GM23338 (cell line): Measurements from ENCODE around the gene PRELID3B. TPM values are rescaled to one million over a fixed set of nuclear protein-coding genes. Genes with fewer than 3 reads are reported as not detected.

ENCODE experiments used
- ATAC-seq: fragments of 200-7000 bp; cut with Tn5 transposase; 3 replicates; pipeline ENCODE4 v1.9.1; 2020
- DNase-seq: peaks from one replicate; pipeline ENCODE4 v3.0.0-alpha.2; 2015; ENCODE audit warnings: low spot score
- H2AFZ ChIP-seq: fragments of 200-600 bp; sonication (generic); 2 replicates; pipeline ENCODE4 v1.8.0; 2016; ENCODE audit warnings: antibody characterized with exemption, mild to moderate bottlenecking, moderate library complexity
- H3F3A ChIP-seq: fragments of 200-600 bp; sonication (generic); replicated peaks from 2 replicates; pipeline ENCODE4 v1.8.0; 2017; ENCODE audit warnings: antibody characterized with exemption, mixed run types, low read depth
- H3K27ac ChIP-seq: fragments of 200-600 bp; sonication (generic); 2 replicates; pipeline ENCODE4 v1.6.1; 2016; ENCODE audit warnings: low read depth
- H3K27me3 ChIP-seq: fragments of 200-600 bp; sonication (generic); 2 replicates; pipeline ENCODE4 v1.8.0; 2016; ENCODE audit warnings: mild to moderate bottlenecking, mixed run types, moderate library complexity; ENCODE audit not compliant: insufficient read depth
- H3K36me3 ChIP-seq: fragments of 200-600 bp; sonication (generic); 2 replicates; pipeline ENCODE4 v1.8.0; 2016; ENCODE audit warnings: mild to moderate bottlenecking; ENCODE audit not compliant: insufficient read depth
- H3K4me1 ChIP-seq: fragments of 200-600 bp; sonication (generic); 2 replicates; pipeline ENCODE4 v1.8.0; 2016; ENCODE audit warnings: mild to moderate bottlenecking, moderate library complexity; ENCODE audit not compliant: insufficient read depth
- H3K4me2 ChIP-seq: fragments of 200-600 bp; sonication (generic); 2 replicates; pipeline ENCODE4 v1.7.1; 2017; ENCODE audit warnings: mixed run types
- H3K4me3 ChIP-seq: fragments of 200-600 bp; sonication (generic); 2 replicates; pipeline ENCODE4 v1.6.1; 2016; ENCODE audit warnings: mixed run types
- H3K79me2 ChIP-seq: fragments of 200-600 bp; sonication (generic); replicated peaks from 2 replicates; pipeline ENCODE4 v1.8.0; 2017; ENCODE audit warnings: mild to moderate bottlenecking; ENCODE audit not compliant: insufficient read depth
- H3K9me2 ChIP-seq: fragments of 200-600 bp; sonication (generic); 2 replicates; pipeline ENCODE4 v1.8.0; 2017; ENCODE audit not compliant: insufficient read depth
- H4K20me1 ChIP-seq: fragments of 200-600 bp; sonication (generic); replicated peaks from 2 replicates; pipeline ENCODE4 v1.8.0; 2017; ENCODE audit warnings: mild to moderate bottlenecking; ENCODE audit not compliant: insufficient read depth
- H3K27ac Mint-ChIP-seq: 2 replicates; pipeline ENCODE4 v1.8.0; 2020; ENCODE audit warnings: inconsistent platforms, mild to moderate bottlenecking, moderate library complexity, mixed read lengths
- H3K27me3 Mint-ChIP-seq: 3 replicates; pipeline ENCODE4 v1.8.0; 2022; ENCODE audit warnings: low read depth, mild to moderate bottlenecking, moderate library complexity, mixed read lengths, inconsistent platforms; ENCODE audit not compliant: insufficient read depth, poor library complexity
- H3K36me3 Mint-ChIP-seq: 3 replicates; pipeline ENCODE4 v1.8.0; 2021; ENCODE audit warnings: low read depth, mild to moderate bottlenecking, inconsistent platforms, moderate library complexity, mixed read lengths
- H3K4me1 Mint-ChIP-seq: 3 replicates; pipeline ENCODE4 v1.8.0; 2020; ENCODE audit warnings: mild to moderate bottlenecking, inconsistent platforms, mixed read lengths
- H3K4me3 Mint-ChIP-seq: 3 replicates; pipeline ENCODE4 v1.8.0; 2021; ENCODE audit warnings: moderate library complexity, mild to moderate bottlenecking, inconsistent platforms, mixed read lengths
- H3K9me3 Mint-ChIP-seq: 3 replicates; pipeline ENCODE4 v1.8.0; 2020; ENCODE audit warnings: moderate library complexity, mild to moderate bottlenecking, inconsistent platforms, mixed read lengths
- CREB1 ChIP-seq: fragments of 250-450 bp; sonication (Bioruptor Pico); IDR thresholded peaks from 2 replicates; pipeline ENCODE4 v1.5.0; 2020; ENCODE audit warnings: low read depth, mild to moderate bottlenecking, moderate library complexity
- CTCF ChIP-seq, 2 experiments: fragments of 200-600 bp in 1 of 2; sonication (generic) in 1 of 2; conservative IDR thresholded peaks; 2 replicates each; pipeline versions ENCODE4 v1.5.1 to v1.6.1; 2016 to 2017; ENCODE audit warnings: antibody characterized with exemption in 2 of 2, low read depth in 2 of 2, mild to moderate bottlenecking in 2 of 2, moderate library complexity in 1 of 2
- ETS1 ChIP-seq: IDR thresholded peaks from 2 replicates; pipeline ENCODE4 v1.6.1; 2016; ENCODE audit warnings: antibody characterized with exemption
- EZH2 ChIP-seq: fragments of 200-600 bp; sonication (generic); IDR thresholded peaks from one replicate; pipeline ENCODE4 v1.8.0; 2017; ENCODE audit warnings: antibody characterized with exemption, mild to moderate bottlenecking, low read depth; ENCODE audit not compliant: unreplicated experiment
- EZH2phosphoT487 ChIP-seq: fragments of 200-600 bp; sonication (generic); IDR thresholded peaks from one replicate; pipeline ENCODE4 v1.8.1; 2018; ENCODE audit warnings: antibody characterized with exemption; ENCODE audit not compliant: unreplicated experiment
- JUNB ChIP-seq: IDR thresholded peaks from one replicate; pipeline ENCODE4 v1.6.1; 2016; ENCODE audit warnings: antibody characterized with exemption; ENCODE audit not compliant: unreplicated experiment
- NANOG ChIP-seq: IDR thresholded peaks from 2 replicates; pipeline ENCODE4 v1.6.1; 2016; ENCODE audit warnings: antibody characterized with exemption, borderline replicate concordance
- POLR2AphosphoS5 ChIP-seq: IDR thresholded peaks from 2 replicates; pipeline ENCODE4 v1.6.1; 2016; ENCODE audit warnings: antibody characterized with exemption, low read depth
- REST ChIP-seq: IDR thresholded peaks from one replicate; pipeline ENCODE4 v1.6.1; 2018; ENCODE audit warnings: antibody characterized with exemption; ENCODE audit not compliant: unreplicated experiment
- STAT1 ChIP-seq: IDR thresholded peaks from one replicate; pipeline ENCODE4 v1.6.1; 2016; ENCODE audit warnings: antibody characterized with exemption; ENCODE audit not compliant: unreplicated experiment
- ZNF114 ChIP-seq: fragments of 250-450 bp; sonication (Bioruptor Pico); IDR thresholded peaks from 2 replicates; pipeline ENCODE4 v1.5.0; 2020; ENCODE audit warnings: mild to moderate bottlenecking, moderate library complexity
- ZNF331 ChIP-seq: fragments of 250-450 bp; sonication (Bioruptor Pico); IDR thresholded peaks from 2 replicates; pipeline ENCODE4 v1.5.0; 2020; ENCODE audit warnings: low read depth, mild to moderate bottlenecking, moderate library complexity
- ZNF462 ChIP-seq: fragments of 250-450 bp; sonication (Bioruptor Pico); IDR thresholded peaks from 2 replicates; pipeline ENCODE4 v1.5.0; 2020; ENCODE audit warnings: mild to moderate bottlenecking, moderate library complexity
- polyA plus RNA-seq: library from polyadenylated mRNA; unstranded; fragments of >200 nt; fragmentation: Nextera tagmentation; extraction: Ambion mirVana; gene quantifications from 2 replicates; pipeline ENCODE4 v1.2.1, GENCODE V29; 2016
- total RNA-seq: library from RNA; depleted of rRNA; stranded (reverse); fragments of >200 nt; shearing (Covaris generic); gene quantifications from 2 replicates; pipeline ENCODE4 v1.2.3, GENCODE V29; 2014

Gene PRELID3B
- total and polyA plus RNA-seq, 2 experiments from 2014 or later = 42.7 to 43.6 TPM

- Histone ChIP-seq H3K4me2 (no peak overlapping the region), H3K27ac (no peak overlapping the region), H3K4me1 (no peaks in the 10 kb centered on the region), H2AFZ (no peak overlapping the region), H3K9me2 (no peaks in the 10 kb centered on the region), H3F3A (no peaks in the 10 kb centered on the region), H4K20me1 (no peaks in the 10 kb centered on the region), H3K4me3 (no peak overlapping the region), H3K36me3 (no peaks in the 10 kb centered on the region), H3K79me2 (no peaks in the 10 kb centered on the region), H3K27me3 (no peaks in the 10 kb centered on the region)
- H3K27ac Mint-ChIP-seq = no peak overlapping the region
- H3K4me1 Mint-ChIP-seq = peaks cover 5% of the 10 kb centered on the region; the same call in 2 of the 3 replicates
- no peak for DNase-seq
- peaks cover 3% of the 10 kb centered on the region for H3K27me3 Mint-ChIP-seq
- ATAC-seq = no peak
- no peak overlapping the region for H3K4me3 Mint-ChIP-seq
- no peaks in the 10 kb centered on the region for H3K9me3 Mint-ChIP-seq
- TF ChIP-seq EZH2phosphoT487 = no peak
- TF ChIP-seq NANOG = no peak
- TF ChIP-seq JUNB = no peak
- TF ChIP-seq ZNF114 (CRISPR knock-in tag) = no peak
- no peak for TF ChIP-seq CREB1 (CRISPR knock-in tag)
- TF ChIP-seq ETS1 = no peak
- TF ChIP-seq CTCF (conservative IDR thresholded peaks at IDR 0.05; ENCODE audit: low read depth in 2 of 2) = no peak
- TF ChIP-seq ZNF331 (CRISPR knock-in tag) = no peak
- TF ChIP-seq REST = no peak
- TF ChIP-seq EZH2 = no peak
- no peak for TF ChIP-seq STAT1
- no peak for TF ChIP-seq ZNF462 (CRISPR knock-in tag)
- TF ChIP-seq POLR2AphosphoS5 = no peak
- no peaks in the 10 kb centered on the region for H3K36me3 Mint-ChIP-seq
These were observed 31.9 kb upstream of the PRELID3B start for GRCh38 chr20:59074456-59074855.
